Measurements from ENCODE around the gene TLE2.

GRCh38 chr19:3048190-3048533, 19.1 kb upstream of the TLE2 start:
- no peak for TF ChIP-seq CTCF (conservative IDR thresholded peaks at IDR 0.05; ENCODE audit: low read length)
- TF ChIP-seq EZH2phosphoT487 (IDR thresholded peaks at IDR 0.05; ENCODE audit: borderline replicate concordance, low read depth, low read length): no peak
